ENCODE measurements around the gene CHMP1A.
"Not testable (repeated sequence)": the region's sequence is repeated elsewhere in the genome, so short reads cannot be mapped to it uniquely, and the experiment has no call there.

CHMP1A gene

DNA sequence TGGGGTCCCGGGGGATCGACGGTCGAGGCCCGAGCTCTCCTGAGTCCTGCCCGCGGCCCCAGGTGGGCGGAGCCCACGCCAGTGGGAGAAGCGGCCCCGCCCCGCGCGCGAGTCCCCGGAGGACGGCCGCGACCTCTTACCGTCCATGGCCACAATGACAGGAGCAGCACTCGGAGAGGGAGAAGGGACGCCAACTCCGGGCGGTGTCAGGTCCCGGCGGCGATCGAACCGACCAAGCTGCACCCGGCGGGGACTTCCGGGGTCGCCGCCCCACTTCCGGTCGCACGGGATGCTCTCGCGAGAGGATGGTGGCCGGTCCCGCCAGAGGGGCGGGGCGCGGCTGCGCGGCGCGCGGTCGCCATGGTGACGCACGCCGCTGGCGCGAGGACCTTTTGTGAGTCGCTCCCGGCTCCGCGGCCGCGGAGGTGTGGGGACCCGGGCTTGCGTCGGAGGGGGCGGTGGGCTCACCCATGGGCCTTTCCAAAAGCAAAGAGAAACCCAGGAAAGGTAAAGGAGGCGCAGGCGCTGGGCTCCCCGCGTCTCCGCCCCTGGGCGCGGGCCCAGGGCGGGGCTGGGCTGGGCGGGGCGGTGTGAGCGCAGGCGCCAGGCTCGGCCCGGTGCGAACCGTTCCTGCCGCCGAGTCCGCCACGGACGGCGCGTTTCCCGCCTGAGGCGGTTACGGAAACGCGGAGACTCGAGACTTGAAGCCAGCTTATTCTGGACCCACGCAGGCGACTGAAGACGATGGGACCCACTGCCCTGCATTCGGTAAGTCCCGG, at the start of gene CHMP1A, which contains the start of gene SPATA33:
Gene CHMP1A, minus strand, starts transcription at position 267 of the 779 bp plus-strand sequence. Its CDS starts 120 bp downstream, at position 147.
Gene SPATA33, plus strand, starts transcription at position 395 of the 779 bp plus-strand sequence. Its CDS starts 76 bp downstream, at position 471.
- DNase-seq = peak; percentile 90

DNA sequence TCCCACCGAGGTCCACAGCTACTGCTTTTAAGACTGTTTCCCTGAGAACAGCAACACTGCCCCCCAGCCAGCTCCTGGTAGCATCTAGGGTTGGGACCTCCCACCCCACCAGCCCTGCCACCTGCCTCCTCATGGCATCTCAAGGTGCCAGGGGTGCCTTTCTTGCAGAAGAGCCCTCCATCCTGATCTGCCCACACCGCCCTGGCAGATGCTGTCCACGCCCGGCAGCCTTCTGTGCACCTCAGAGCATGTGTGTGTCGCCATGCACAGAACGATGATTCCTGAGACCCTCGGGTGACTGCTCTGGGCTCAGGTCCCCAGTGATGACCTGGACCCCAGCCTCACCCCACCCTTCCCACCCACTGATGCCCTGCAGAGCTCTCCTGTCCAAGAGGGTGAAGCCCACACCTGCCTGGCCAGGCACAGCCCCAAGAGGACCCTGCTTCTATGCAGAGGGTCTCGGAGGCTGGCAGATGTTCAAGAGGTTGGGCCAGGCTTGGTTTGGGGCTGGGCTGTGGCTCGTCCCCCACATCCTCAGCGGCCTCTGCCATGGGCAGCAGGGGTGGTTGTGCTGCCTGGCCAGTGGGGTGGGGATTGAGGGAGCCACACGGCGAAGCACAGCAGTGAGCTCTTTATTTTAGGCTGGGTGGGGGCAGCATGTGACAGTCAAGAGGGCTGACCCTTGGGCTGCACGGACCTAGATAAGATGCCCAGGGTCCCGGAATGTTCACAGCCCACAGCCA, 49.2 kb upstream of the CHMP1A start:
- DNase-seq = no peak

- no peak for DNase-seq
These were observed 47.5 kb upstream of the CHMP1A start for GRCh38 chr16:89705006-89705405.

- DNase-seq = no peak
These were observed 46.8 kb upstream of the CHMP1A start for GRCh38 chr16:89704281-89704680.

DNA sequence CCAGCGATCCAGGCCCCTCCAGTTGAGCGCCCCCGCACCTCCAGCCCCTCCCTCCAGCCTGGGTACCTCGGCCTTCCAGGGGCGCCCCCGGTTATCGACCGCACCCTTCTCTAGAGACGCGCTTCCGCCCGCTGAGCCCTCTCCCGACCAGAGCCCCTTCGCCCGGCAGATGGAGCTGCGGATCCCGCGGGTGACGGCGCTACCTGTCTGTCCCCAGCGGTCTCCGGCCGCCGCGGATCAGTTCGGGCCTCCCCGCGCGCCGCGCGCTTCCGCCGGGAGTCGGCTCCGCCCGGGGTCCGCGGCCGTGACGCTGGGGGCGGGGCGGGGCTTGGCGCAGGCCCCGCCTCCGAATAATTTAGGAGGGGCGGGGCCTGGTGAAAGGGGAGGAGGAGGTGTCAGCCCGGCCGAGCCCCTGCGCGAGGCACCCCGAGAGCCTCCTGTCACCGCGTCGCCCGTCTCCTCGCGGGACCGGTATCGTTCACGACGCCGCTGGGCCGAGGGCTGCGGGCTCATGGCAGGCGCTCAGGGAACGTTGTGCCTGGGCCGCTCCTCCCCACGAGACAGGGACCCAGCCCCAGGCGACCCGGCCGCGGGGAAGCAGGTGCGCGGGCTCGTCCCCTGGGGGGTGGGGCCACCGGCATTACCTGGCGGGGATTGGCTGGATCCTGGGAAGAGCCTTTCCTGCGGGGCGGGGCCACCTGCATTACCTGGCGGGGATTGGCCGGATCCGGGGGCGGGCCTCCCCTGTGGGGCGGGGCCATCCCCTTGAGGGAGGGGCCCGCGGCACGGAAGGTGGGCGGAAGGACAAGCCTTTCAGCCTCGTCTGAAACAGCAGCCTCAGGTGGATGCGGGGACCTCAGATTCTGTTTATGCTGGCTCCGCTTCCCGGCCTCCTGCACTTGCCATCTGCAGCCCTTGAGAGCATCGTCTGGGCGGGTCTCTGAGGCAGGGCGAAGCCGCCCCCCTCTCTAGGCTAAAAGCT, 44.2 kb upstream of the CHMP1A start, which contains the start of gene SPATA2L:
Gene SPATA2L, minus strand, starts transcription at position 281 of the 982 bp plus-strand sequence. CDS start 473 bp downstream, outside the sequence.
- peak; percentile 96 for DNase-seq

DNA sequence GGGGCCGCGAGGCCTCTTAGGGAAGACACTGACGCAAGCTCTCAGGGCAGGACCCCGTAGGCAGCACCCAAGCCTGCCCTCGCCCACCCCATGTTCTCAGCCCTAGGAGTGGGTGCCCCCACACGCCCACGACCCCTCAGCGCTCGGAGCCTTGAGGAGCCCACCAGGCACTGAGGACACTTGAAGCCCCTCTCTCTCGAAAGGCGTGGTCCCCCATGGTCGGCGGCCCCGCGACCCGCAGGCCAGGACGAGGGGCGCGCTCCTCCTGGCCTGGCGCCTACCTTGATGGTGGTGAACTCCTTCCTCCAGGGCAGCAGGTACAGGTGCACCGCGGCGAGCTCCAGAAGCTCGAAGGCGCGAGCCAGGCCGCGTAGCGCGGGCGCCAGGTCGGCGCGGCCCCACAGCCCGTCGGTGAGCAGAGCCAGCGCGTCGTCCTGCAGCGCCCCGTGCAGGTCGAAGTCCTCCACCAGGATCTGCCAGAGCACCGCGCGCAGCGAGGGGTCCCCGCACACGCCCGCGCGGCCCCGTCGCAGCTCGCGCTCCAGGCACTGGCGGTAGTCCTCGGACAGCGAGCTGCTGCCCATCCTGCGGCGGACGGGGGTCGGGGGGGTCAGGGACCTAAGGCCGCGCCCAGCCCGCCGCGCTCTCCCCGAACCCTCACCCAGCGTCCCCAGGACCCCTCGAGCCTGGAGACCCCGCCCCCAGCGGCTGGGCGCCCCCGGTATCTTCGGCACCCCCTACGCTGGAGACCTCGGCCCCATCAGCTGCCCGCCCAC, 43.3 kb upstream of the CHMP1A start:
- DNase-seq = no peak

- DNase-seq = peak; percentile 99
These were observed 42.7 kb upstream of the CHMP1A start for GRCh38 chr16:89700100-89700648.

GRCh38 chr16:89699629-89700099, 42.2 kb upstream of the CHMP1A start:
- not testable (repeated sequence) for DNase-seq

- DNase-seq = not testable (repeated sequence)
These were observed 41.2 kb upstream of the CHMP1A start for GRCh38 chr16:89698717-89699116.

- no peak for DNase-seq
These were observed 40.3 kb upstream of the CHMP1A start for GRCh38 chr16:89697616-89698331.

- no peak for DNase-seq
These were observed 39.7 kb upstream of the CHMP1A start for GRCh38 chr16:89697161-89697615.

- DNase-seq = no peak
These were observed 39.2 kb upstream of the CHMP1A start for GRCh38 chr16:89696670-89697128.

DNA sequence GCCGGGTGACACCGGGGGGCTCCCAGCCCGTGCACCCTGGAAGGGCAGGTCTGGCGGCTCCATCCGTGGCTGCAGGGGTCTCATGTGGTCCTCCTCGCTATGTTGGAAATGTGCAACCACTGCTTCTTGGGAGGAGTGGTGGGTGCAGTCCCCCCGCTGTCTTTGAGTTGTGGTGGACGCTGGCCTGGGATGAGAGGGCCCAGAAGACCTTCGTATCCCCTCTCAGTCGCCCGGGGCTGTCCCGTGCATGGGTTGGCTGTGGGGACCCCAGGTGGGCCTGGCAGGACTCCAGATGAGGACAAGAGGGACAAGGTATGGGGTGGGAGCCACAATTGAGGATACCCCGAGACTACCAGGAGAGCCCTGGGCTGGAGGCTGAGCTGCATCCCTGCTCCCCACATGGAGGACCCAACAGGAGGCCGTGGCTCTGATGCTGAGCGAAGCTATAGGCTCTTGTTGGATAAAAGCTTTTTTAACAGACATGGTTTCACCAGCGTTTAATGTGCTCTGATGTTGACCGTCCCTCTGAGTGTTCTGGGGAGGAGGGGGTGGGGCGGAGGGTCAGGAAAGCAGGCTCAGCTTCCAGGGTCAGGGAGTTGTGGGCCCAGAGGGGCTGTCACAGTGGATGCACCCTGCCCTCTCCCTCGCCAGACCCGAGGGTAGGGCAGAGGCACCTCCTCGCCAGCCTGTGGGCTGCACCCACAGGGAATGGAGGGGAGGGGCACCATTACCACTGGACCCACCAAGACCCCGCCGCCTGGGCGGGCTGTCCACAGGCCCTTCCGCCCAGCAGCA, 38.6 kb upstream of the CHMP1A start:
- no peak for DNase-seq

DNA sequence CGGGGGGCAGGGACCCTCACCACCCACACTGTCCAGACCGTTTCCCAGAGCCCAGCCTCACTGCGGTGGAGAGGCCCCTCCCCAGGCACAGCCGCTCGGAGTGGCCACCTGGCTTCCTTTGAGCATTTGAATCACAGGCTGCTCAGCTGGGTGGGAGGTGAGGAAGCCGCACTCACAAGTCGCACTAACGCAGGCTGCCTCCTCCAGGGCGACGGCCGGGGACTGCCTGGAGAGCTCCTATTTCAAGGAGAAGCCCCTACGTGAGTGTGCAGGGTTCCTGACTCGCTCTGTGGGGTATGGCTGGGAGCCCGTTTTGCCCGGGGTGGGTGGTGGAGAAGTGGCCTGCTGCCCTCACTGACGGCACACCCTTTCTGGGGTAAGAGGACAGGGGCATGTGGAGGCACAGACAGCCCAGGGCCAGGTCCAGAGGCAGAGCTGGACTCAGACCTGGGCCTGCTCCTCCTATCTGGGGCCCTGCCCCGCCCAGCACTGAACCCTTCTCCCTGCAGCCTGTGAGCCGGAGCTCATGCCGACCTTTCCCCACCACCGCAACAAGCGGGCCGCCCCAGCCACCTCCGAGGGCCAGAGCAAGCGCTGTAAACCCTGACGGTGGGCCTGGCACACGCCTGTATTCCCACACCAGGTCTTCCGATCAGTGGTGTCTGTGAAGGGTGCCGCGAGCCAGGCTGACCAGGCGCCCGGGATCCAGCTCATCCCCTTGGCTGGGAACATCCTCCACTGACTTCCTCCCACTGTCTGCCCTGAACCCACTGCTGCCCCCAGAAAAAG, 37.8 kb upstream of the CHMP1A start:
- DNase-seq = no peak

DNA sequence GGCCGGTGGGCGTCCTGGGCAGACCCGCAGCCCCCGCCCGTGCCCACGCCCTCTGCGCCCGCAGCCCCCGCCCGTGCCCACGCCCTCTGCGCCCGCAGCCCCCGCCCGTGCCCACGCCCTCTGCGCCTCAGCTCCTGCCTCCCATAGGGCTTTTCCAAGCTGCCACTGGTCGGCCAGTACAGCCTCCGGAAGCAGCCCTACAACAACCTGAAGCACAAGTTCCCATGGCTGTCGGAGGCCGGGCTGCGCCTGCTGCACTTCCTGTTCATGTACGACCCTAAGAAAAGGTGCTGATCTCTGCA, 37.2 kb upstream of the CHMP1A start:
- DNase-seq = not testable (repeated sequence)

GRCh38 chr16:89693931-89694783, 36.6 kb upstream of the CHMP1A start:
- no peak for DNase-seq

DNA sequence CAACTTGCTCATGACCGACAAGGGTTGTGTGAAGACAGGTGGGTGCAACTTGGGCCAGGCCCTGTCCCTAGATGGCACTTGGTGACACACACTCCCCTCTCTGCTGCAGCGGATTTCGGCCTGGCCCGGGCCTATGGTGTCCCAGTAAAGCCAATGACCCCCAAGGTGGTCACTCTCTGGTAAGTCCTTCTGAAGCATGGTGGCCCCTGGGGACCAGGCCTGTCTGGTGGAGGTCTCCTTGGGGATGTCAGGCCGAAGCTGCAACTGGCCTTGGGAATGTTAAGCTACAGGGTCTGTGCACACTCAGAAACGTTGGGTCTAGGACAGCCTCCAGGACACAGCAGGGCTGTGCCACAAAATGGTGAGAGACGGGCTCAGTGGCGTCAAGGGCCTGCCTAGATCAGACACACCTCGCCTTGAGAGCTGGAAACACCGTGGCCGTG, 35.8 kb upstream of the CHMP1A start:
- DNase-seq = no peak
